Ovary (tissue), 3 donors: ENCODE measurements around the gene CALR.

Experiments
- CTCF ChIP-seq, 3 donors: fragments of 450-650 bp in 2 of 3; fragments of 200-600 bp in 1 of 3; IDR thresholded peaks; one replicate each; pipeline versions ENCODE4 v1.5.1 to v1.8.0; 2016 to 2022; ENCODE audit warnings: antibody characterized with exemption in 3 of 3, mild to moderate bottlenecking in 1 of 3
- EP300 ChIP-seq: sonication (generic); formaldehyde crosslinking; IDR thresholded peaks from one replicate; pipeline ENCODE4 v1.6.1; 2017; ENCODE audit warnings: antibody characterized with exemption
- POLR2A ChIP-seq: fragments of 450-650 bp; IDR thresholded peaks from one replicate; pipeline ENCODE4 v1.6.1; 2017; ENCODE audit warnings: antibody characterized with exemption, mild to moderate bottlenecking, moderate library complexity
- donor health status: DM: no; HTN: no; CAD: no.

- TF ChIP-seq CTCF (IDR thresholded peaks at IDR 0.05) (no peak), EP300 (no peak), POLR2A (no peak)
Measured at GRCh38 chr19:12912571-12912970, 25.8 kb upstream of the CALR start.
